Endothelial cell of umbilical vein (primary cell): ENCODE measurements around the gene DNAJB13. TPM values are rescaled to one million over a fixed set of nuclear protein-coding genes. Genes with fewer than 3 reads are reported as not detected.

Experiments
- BruUV-seq: library from RNA; stranded (reverse); fragments of 400-500 nt; replicated peaks from 2 replicates; lab custom pipeline; 2021; lab: Mats Ljungman, UMichigan
- CTCF ChIA-PET: fragments of 300-600, 350-600 bp; sonication (Branson Sonifier 250); formaldehyde crosslinking; loops from one replicate; lab custom pipeline; 2021; ENCODE audit warnings: antibody characterized with exemption, inconsistent platforms; lab: Charles Lee
- POLR2A ChIA-PET: fragments of 300-600, 350-600 bp; sonication (Branson Sonifier 250); formaldehyde crosslinking; loops from one replicate; lab custom pipeline; 2021; ENCODE audit warnings: antibody characterized with exemption, inconsistent platforms; lab: Charles Lee
- DNase-seq: peaks from one replicate; pipeline ENCODE4 v3.0.0-alpha.2; 2011; ENCODE audit warnings: low read depth, low spot score
- FAIRE-seq: peaks from 2 replicates; lab custom pipeline; 2011; peaks lifted over from hg19 to GRCh38; lab: Jason Lieb, UNC
- H2AFZ ChIP-seq: 2 replicates; pipeline ENCODE4 v1.6.0; 2012; ENCODE audit warnings: low read depth, low read length, control low read depth, inconsistent platforms
- H3K27ac ChIP-seq: 2 replicates; pipeline ENCODE4 v1.5.1; 2011; ENCODE audit warnings: low read depth, mild to moderate bottlenecking, control low read depth, low read length, moderate library complexity; ENCODE audit not compliant: insufficient read depth
- H3K27me3 ChIP-seq, 2 experiments: 2 replicates each; pipeline versions ENCODE4 v1.6.0 to v1.6.1; 2011; ENCODE audit warnings: low read length in 2 of 2, mixed read lengths in 1 of 2; ENCODE audit not compliant: control insufficient read depth in 2 of 2, insufficient read depth in 2 of 2
- H3K36me3 ChIP-seq, 2 experiments: 2 replicates in 1 of 2; 3 replicates in 1 of 2; pipeline ENCODE4 v1.5.1; 2011; ENCODE audit warnings: low read length in 2 of 2, mild to moderate bottlenecking in 1 of 2, moderate library complexity in 1 of 2; ENCODE audit not compliant: control insufficient read depth in 2 of 2, insufficient read depth in 2 of 2; ENCODE audit errors: extremely low read depth in 1 of 2
- H3K4me1 ChIP-seq: 3 replicates; pipeline ENCODE4 v1.5.1; 2011; ENCODE audit warnings: mild to moderate bottlenecking, low read length; ENCODE audit not compliant: control insufficient read depth, insufficient read depth; ENCODE audit errors: extremely low read depth
- H3K4me2 ChIP-seq: 2 replicates; pipeline ENCODE4 v1.6.1; 2011; ENCODE audit warnings: low read length, control low read depth, mixed read lengths; ENCODE audit not compliant: insufficient read depth
- H3K4me3 ChIP-seq, 3 experiments: fragments of 200-600 bp in 1 of 3; sonication (generic), shearing (Covaris generic) in 1 of 3; replicated peaks in 1 of 3; 2 replicates each; pipeline ENCODE4 v1.5.1; 2011 to 2016; ENCODE audit warnings: control low read depth in 3 of 3, low read length in 3 of 3, mild to moderate bottlenecking in 2 of 3, inconsistent platforms in 1 of 3, low read depth in 1 of 3, moderate library complexity in 1 of 3; ENCODE audit not compliant: insufficient read depth in 1 of 3
- H3K79me2 ChIP-seq: 2 replicates; pipeline ENCODE4 v1.6.0; 2012; ENCODE audit warnings: low read length, inconsistent platforms; ENCODE audit not compliant: control insufficient read depth, insufficient read depth
- H3K9ac ChIP-seq: replicated peaks from 2 replicates; pipeline ENCODE3; 2011; ENCODE audit warnings: low read length, control low read depth; ENCODE audit not compliant: insufficient read depth; ENCODE audit errors: extremely low read depth
- H3K9me1 ChIP-seq: replicated peaks from 3 replicates; pipeline ENCODE4 v1.6.0; 2011; ENCODE audit warnings: mild to moderate bottlenecking, low read length; ENCODE audit not compliant: control insufficient read depth, insufficient read depth; ENCODE audit errors: extremely low read depth
- H3K9me3 ChIP-seq: replicated peaks from 2 replicates; pipeline ENCODE4 v1.5.1; 2012; ENCODE audit warnings: low read length, inconsistent platforms; ENCODE audit not compliant: control insufficient read depth, insufficient read depth
- H4K20me1 ChIP-seq: replicated peaks from 2 replicates; pipeline ENCODE3; 2011; ENCODE audit warnings: mild to moderate bottlenecking, low read length; ENCODE audit not compliant: control insufficient read depth, insufficient read depth; ENCODE audit errors: extremely low read depth
- EZH2 ChIP-seq: IDR thresholded peaks from 2 replicates; pipeline ENCODE4 v1.6.1; 2012; ENCODE audit warnings: borderline replicate concordance, low read depth, mild to moderate bottlenecking, moderate library complexity, low read length, inconsistent platforms; ENCODE audit not compliant: severe bottlenecking
- FOS ChIP-seq: IDR thresholded peaks from 2 replicates; pipeline ENCODE4 v1.6.1; 2011; ENCODE audit warnings: mild to moderate bottlenecking, low read length, moderate library complexity, borderline replicate concordance; ENCODE audit not compliant: insufficient read depth
- GATA2 ChIP-seq: IDR thresholded peaks from 2 replicates; pipeline ENCODE4 v1.7.0; 2011; ENCODE audit warnings: low read depth, mild to moderate bottlenecking, moderate library complexity, mixed read lengths, low read length; ENCODE audit not compliant: insufficient read length, insufficient read depth
- JUN ChIP-seq: IDR thresholded peaks from 2 replicates; pipeline ENCODE4 v1.6.1; 2011; ENCODE audit warnings: borderline replicate concordance, low read depth; ENCODE audit not compliant: insufficient read length, insufficient read depth
- MYC ChIP-seq: IDR thresholded peaks from one replicate; pipeline ENCODE4 v1.6.1; 2011; ENCODE audit warnings: mild to moderate bottlenecking, low read depth, low read length
- POLR2A ChIP-seq: IDR thresholded peaks from 2 replicates; pipeline ENCODE4 v1.6.1; 2012; ENCODE audit warnings: low read depth, mild to moderate bottlenecking, control low read depth, low read length
- POLR2AphosphoS5 ChIP-seq: IDR thresholded peaks from 2 replicates; pipeline ENCODE4 v1.6.1; 2012; ENCODE audit warnings: low read depth, mild to moderate bottlenecking, control low read depth, low read length, moderate library complexity; ENCODE audit not compliant: insufficient read depth
- dilution Hi-C: fragments of 300-500 bp; cut with MboI; formaldehyde crosslinking; loops from one replicate; pipeline ENCODE4 v1.15.0; 2019; ENCODE audit warnings: low sequenced_read_pairs; ENCODE audit not compliant: extremely low pct_ligation_motif_present
- intact Hi-C: fragments of 100-400 bp; cut with micrococcal nuclease; formaldehyde crosslinking; loops from one replicate; pipeline ENCODE4 v1.10.0; 2022
- polyA plus RNA-seq, 4 experiments: library from polyadenylated mRNA; depleted of rRNA in 3 of 4; stranded (reverse) in 3 of 4; unstranded in 1 of 4; fragments of >200 nt; gene quantifications; 2 replicates each; pipeline versions ENCODE4 v1.2.1 to v1.2.3, GENCODE V29; 2011 to 2012; ENCODE audit warnings: missing spikeins in 1 of 4
- total RNA-seq: library from RNA; stranded (reverse); gene quantifications from 2 replicates; pipeline ENCODE4 v1.2.3, GENCODE V29; 2021
- TF ChIP-seq, protein P1 (sequence below), 2 donors: IDR thresholded peaks; 1 replicate in 1 of 2; 2 replicates in 1 of 2; pipeline ENCODE4 v1.5.1; 2011; ENCODE audit warnings: low read length in 2 of 2, mild to moderate bottlenecking in 2 of 2, moderate library complexity in 2 of 2, control low read depth in 1 of 2, inconsistent platforms in 1 of 2, low read depth in 1 of 2; ENCODE audit not compliant: insufficient read depth in 1 of 2; ENCODE audit errors: extremely low read depth in 1 of 2
- TF ChIP-seq, protein P2 (sequence below): IDR thresholded peaks from 2 replicates; pipeline ENCODE4 v1.6.1; 2011; ENCODE audit not compliant: insufficient read depth, insufficient read length

Gene DNAJB13
- total and polyA plus RNA-seq, 2 donors (not counting 3 experiments of a cell fraction or from before 2014, with no cell fraction given), result 0.07 to 0.46 TPM

DNA sequence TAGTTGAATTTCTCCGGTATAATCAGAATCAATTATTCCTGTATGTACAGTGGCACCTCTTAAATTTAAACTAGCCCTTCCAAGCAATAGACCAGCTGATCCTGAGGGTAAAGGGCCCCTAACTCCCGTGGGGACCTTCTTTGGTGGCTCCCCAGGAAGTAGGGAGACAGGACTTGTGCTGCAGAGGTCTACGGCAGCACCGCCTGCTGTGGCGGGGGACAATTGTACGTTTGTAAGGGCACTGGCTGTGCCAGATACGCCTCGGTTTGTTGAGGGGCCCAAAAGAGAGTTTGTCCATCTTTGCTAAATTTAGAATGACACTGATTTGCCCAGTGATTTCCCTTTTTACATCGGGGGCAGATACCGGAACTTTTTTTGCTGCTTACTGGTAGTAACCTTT, 5.9 kb upstream of the DNAJB13 start:
- Histone ChIP-seq H3K79me2 (no peaks in the 10 kb centered on the region), H3K27ac (no peak overlapping the region), H3K4me1 (no peaks in the 10 kb centered on the region), H3K4me3 (no peak overlapping the region), H4K20me1 (no peaks in the 10 kb centered on the region), H2AFZ (no peak overlapping the region), H3K9me3 (no peaks in the 10 kb centered on the region), H3K36me3 (no peaks in the 10 kb centered on the region), H3K9ac (no peak overlapping the region), H3K9me1 (no peaks in the 10 kb centered on the region), H3K27me3 (no peaks in the 10 kb centered on the region), H3K4me2 (no peak overlapping the region)
- dilution Hi-C loops, result no loop called here
- ChIA-PET POLR2A (no interaction called here), CTCF (no interaction called here)
- TF ChIP-seq JUN (no peak), EZH2 (no peak), MYC (no peak), FOS (no peak), GATA2 (no peak), POLR2AphosphoS5 (no peak), POLR2A (no peak)
- TF ChIP-seq, protein P1, sequence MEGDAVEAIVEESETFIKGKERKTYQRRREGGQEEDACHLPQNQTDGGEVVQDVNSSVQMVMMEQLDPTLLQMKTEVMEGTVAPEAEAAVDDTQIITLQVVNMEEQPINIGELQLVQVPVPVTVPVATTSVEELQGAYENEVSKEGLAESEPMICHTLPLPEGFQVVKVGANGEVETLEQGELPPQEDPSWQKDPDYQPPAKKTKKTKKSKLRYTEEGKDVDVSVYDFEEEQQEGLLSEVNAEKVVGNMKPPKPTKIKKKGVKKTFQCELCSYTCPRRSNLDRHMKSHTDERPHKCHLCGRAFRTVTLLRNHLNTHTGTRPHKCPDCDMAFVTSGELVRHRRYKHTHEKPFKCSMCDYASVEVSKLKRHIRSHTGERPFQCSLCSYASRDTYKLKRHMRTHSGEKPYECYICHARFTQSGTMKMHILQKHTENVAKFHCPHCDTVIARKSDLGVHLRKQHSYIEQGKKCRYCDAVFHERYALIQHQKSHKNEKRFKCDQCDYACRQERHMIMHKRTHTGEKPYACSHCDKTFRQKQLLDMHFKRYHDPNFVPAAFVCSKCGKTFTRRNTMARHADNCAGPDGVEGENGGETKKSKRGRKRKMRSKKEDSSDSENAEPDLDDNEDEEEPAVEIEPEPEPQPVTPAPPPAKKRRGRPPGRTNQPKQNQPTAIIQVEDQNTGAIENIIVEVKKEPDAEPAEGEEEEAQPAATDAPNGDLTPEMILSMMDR (IDR thresholded peaks at IDR 0.05; ENCODE audit: extremely low read depth in 1 of 2, insufficient read depth in 1 of 2, low read depth in 1 of 2, low read length in 2 of 2), result no peak
- TF ChIP-seq, protein P2, sequence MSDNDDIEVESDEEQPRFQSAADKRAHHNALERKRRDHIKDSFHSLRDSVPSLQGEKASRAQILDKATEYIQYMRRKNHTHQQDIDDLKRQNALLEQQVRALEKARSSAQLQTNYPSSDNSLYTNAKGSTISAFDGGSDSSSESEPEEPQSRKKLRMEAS, result no peak
- intact Hi-C loops, result no loop called here
- DNase-seq (no peak), FAIRE-seq (no peak)
- no TSS peak for BruUV-seq
